GM12891 (cell line): ENCODE measurements around the gene PPIE.

ENCODE experiments used
- DNase-seq: peaks from one replicate; pipeline ENCODE4 v3.0.0; 2011; ENCODE audit warnings: low spot score; ENCODE audit not compliant: insufficient read length
- FAIRE-seq: peaks from 2 replicates; lab custom pipeline; 2011; peaks lifted over from hg19 to GRCh38; lab: Jason Lieb, UNC
- PAX5 ChIP-seq: IDR thresholded peaks from 2 replicates; pipeline ENCODE4 v1.6.1; 2011; ENCODE audit warnings: low read length, moderate library complexity, mild to moderate bottlenecking; ENCODE audit not compliant: insufficient read depth, severe bottlenecking
- POLR2A ChIP-seq: IDR thresholded peaks from 2 replicates; pipeline ENCODE4 v1.6.1; 2011; ENCODE audit warnings: low read depth, low read length, control low read depth
- POLR2AphosphoS5 ChIP-seq: IDR thresholded peaks from 2 replicates; pipeline ENCODE4 v1.6.1; 2011; ENCODE audit warnings: low read depth, low read length, control low read depth
- POU2F2 ChIP-seq: IDR thresholded peaks from 2 replicates; pipeline ENCODE4 v1.6.1; 2011; ENCODE audit warnings: low read depth, mild to moderate bottlenecking, control low read depth, low read length, moderate library complexity
- SPI1 ChIP-seq: IDR thresholded peaks from 2 replicates; pipeline ENCODE4 v1.6.1; 2011; ENCODE audit warnings: low read depth, low read length, control low read depth
- TAF1 ChIP-seq: IDR thresholded peaks from 2 replicates; pipeline ENCODE4 v1.6.1; 2011; ENCODE audit warnings: low read depth, low read length, control low read depth

Gene PPIE

GRCh38 chr1:39695016-39695415 is 43.7 kb upstream of the PPIE start:
- TF ChIP-seq TAF1 (no peak), POLR2AphosphoS5 (no peak), PAX5 (no peak), SPI1 (no peak), POLR2A (no peak), POU2F2 (no peak)
- FAIRE-seq (no peak), DNase-seq (no peak)

GRCh38 chr1:39696448-39696847 is 42.2 kb upstream of the PPIE start:
- FAIRE-seq (no peak), DNase-seq (no peak)
- TF ChIP-seq PAX5 (no peak), SPI1 (no peak), POLR2A (no peak), POU2F2 (no peak), POLR2AphosphoS5 (no peak), TAF1 (no peak)

GRCh38 chr1:39698568-39698967 is 40.1 kb upstream of the PPIE start:
- DNase-seq: no peak
- TF ChIP-seq POU2F2: no peak
- no peak for TF ChIP-seq POLR2A
- no peak for TF ChIP-seq PAX5
- TF ChIP-seq TAF1: no peak
- TF ChIP-seq POLR2AphosphoS5: no peak
- TF ChIP-seq SPI1: no peak
- FAIRE-seq: no peak

DNA sequence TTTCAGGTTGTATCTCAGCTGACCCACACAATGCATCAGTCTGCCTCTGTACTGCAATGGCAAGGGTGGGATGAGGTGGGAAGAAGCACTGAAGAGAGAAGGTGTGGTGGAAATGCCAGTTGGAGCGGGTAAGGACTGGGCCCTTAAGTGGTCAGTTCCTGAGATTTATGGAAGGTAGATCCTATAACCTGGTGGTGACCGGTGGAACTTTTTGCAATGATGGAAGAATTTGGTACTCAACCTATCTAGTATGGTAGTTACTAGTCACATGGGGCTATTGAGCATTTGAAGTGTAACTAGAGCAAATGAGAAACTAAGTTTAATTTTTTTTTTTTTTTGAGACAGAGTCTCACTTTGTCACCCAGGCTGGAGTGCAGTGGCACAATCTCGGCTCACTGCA is 39.3 kb upstream of the PPIE start:
- FAIRE-seq (no peak), DNase-seq (no peak)
- TF ChIP-seq POU2F2 (no peak), PAX5 (no peak), POLR2AphosphoS5 (no peak), SPI1 (no peak), POLR2A (no peak), TAF1 (no peak)

DNA sequence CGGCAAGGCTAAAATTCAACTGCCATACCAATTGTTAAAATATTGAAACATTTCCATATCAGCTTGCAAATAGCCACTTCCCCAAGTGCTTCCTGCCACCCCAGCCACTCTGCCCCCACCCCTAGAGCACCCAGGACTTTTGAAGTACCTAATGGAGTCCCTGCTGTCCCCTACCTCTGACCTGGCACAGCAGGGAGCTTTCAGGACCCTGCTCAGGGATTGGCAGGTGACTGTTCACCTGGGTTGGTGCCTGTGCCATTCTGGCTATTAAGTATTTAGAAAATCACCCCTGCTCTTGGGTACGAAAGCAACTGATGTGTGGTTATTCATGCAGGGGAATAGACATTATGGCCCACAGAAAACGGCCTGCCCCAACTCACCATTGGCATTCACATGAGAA is 38.3 kb upstream of the PPIE start:
- TF ChIP-seq SPI1 (no peak), TAF1 (no peak), PAX5 (no peak), POLR2AphosphoS5 (no peak), POLR2A (no peak), POU2F2 (no peak)
- no peak for DNase-seq
- no peak for FAIRE-seq

DNA sequence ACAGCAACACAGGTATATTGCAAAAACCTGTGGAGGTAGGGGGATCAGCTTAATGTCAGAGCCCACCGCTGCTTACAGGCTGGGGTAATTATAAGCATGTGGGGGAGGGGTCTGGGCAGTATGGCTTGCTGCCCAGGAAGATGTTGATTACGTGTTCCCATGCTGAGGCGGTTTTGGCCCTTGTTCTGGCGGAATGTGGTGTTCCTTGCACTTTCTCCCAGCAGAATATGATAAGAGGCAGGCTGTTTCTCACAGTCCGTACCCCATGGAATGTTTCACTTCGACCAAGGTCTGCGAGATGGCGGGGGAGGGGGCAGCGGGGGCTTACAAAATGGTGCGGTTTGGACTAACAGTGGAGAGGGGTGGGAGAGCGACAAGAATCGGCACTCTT is 37.6 kb upstream of the PPIE start:
- TF ChIP-seq POU2F2: no peak
- TF ChIP-seq POLR2AphosphoS5: no peak
- TF ChIP-seq SPI1: no peak
- TF ChIP-seq TAF1: no peak
- no peak for TF ChIP-seq PAX5
- TF ChIP-seq POLR2A: no peak
- FAIRE-seq (no peak), DNase-seq (no peak)

DNA sequence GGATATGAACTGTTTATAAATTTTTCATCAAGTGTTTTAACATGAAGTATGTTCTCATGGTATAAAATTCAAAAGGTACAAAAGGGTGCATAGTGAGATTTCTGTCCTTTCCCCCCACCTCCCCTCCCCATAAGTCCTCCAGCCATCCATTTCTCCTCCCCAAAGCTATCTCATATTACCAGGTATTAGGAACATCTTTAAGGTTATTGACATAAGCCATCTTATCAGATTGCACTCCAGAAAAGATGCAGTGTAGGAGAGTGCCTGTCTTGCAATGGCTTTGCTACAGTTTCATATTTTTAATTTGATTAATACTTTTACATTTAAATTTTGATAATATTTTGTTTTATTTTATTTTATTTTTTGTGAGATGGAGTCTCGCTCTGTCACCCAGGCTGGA is 33.9 kb upstream of the PPIE start:
- no peak for FAIRE-seq
- no peak for TF ChIP-seq POLR2A
- no peak for TF ChIP-seq TAF1

GRCh38 chr1:39707506-39707905 is 31.2 kb upstream of the PPIE start:
- no peak for DNase-seq
- no peak for TF ChIP-seq TAF1
- no peak for TF ChIP-seq POLR2AphosphoS5
- no peak for TF ChIP-seq SPI1
- TF ChIP-seq POLR2A: no peak
- TF ChIP-seq POU2F2: no peak
- no peak for TF ChIP-seq PAX5
- FAIRE-seq: no peak

More for the DNA sequence above, 33.9 kb upstream of the PPIE start:
- DNase-seq: no peak

GRCh38 chr1:39711104-39711965 is 27.3 kb upstream of the PPIE start:
- no peak for DNase-seq
- FAIRE-seq: no peak
- TF ChIP-seq SPI1 (no peak), POLR2A (no peak), PAX5 (no peak), TAF1 (no peak), POU2F2 (no peak), POLR2AphosphoS5 (no peak)

DNA sequence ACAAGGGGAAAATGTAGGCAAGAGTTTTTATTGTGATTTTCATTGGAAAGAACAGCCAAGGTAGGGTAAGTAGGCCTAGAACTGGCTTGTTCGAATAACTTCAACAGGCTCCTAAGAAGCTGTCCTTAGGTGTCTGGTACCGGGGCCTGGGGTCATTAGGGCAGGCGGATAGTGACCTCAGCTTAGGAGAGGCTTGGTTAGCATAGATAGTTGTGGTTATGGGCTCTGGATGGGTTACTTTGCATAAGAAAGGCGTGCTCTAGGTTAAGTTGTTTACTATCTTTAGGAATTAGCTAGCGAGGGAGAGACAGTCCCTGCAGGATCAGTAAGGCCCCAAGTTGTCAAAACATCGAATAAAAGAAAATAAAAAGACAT is 26.7 kb upstream of the PPIE start:
- TF ChIP-seq POLR2A (no peak), POU2F2 (no peak), SPI1 (no peak), TAF1 (no peak), POLR2AphosphoS5 (no peak)
- DNase-seq (no peak), FAIRE-seq (no peak)
